DLD1 (cell line): ENCODE data around the gene BCKDK.

Source experiments
- in situ Hi-C: cut with HindIII; loops from 2 replicates; pipeline ENCODE4 v1.10.0; 2017; ENCODE audit warnings: low sequenced_read_pairs

The BCKDK gene

GRCh38 chr16:31108035-31108793, at the start of gene BCKDK:
Gene BCKDK, plus strand, starts transcription at chr16:31108386. Its CDS starts 838 bp downstream, at chr16:31109224.
- in situ Hi-C loops: no loop called here

GRCh38 chr16:31061126-31061812, 46.9 kb upstream of the BCKDK start:
- in situ Hi-C loops: no loop called here

- in situ Hi-C loops: no loop called here
These were observed 46.3 kb upstream of the BCKDK start for GRCh38 chr16:31061813-31062440.

GRCh38 chr16:31063495-31063842, 44.7 kb upstream of the BCKDK start:
- in situ Hi-C loops: no loop called here

GRCh38 chr16:31063843-31064611, 44.2 kb upstream of the BCKDK start:
- in situ Hi-C loops: no loop called here

GRCh38 chr16:31064882-31065461, 43.2 kb upstream of the BCKDK start:
- in situ Hi-C loops: no loop called here

GRCh38 chr16:31067342-31067741, 40.8 kb upstream of the BCKDK start:
- in situ Hi-C loops: no loop called here

- in situ Hi-C loops: no loop called here
These were observed 36.3 kb upstream of the BCKDK start for GRCh38 chr16:31071861-31072260.

GRCh38 chr16:31072540-31073141, 35.5 kb upstream of the BCKDK start:
- in situ Hi-C loops: no loop called here

- in situ Hi-C loops: no loop called here
These were observed 34.8 kb upstream of the BCKDK start for GRCh38 chr16:31073142-31073969.

- in situ Hi-C loops: no loop called here
These were observed 34.0 kb upstream of the BCKDK start, which contains the start of the genes ZNF646 and ZNF668 for GRCh38 chr16:31073970-31074813. Gene ZNF646, plus strand, starts transcription at chr16:31074422. Its CDS starts 1,903 bp downstream, at chr16:31076325. Gene ZNF668, minus strand, starts transcription at chr16:31074240. Its CDS starts 9,781 bp downstream, at chr16:31064459.

GRCh38 chr16:31074814-31075183, 33.4 kb upstream of the BCKDK start:
- in situ Hi-C loops: no loop called here

- in situ Hi-C loops: no loop called here
These were observed 31.9 kb upstream of the BCKDK start for GRCh38 chr16:31076319-31076718.

- in situ Hi-C loops: no loop called here
These were observed 31.2 kb upstream of the BCKDK start for GRCh38 chr16:31077024-31077423.

GRCh38 chr16:31077592-31078396, 30.4 kb upstream of the BCKDK start:
- in situ Hi-C loops: no loop called here

GRCh38 chr16:31078597-31079341, 29.4 kb upstream of the BCKDK start:
- in situ Hi-C loops: no loop called here

GRCh38 chr16:31079342-31079944, 28.7 kb upstream of the BCKDK start:
- in situ Hi-C loops: no loop called here
